ENCODE data around the gene CAMKMT. TPM values are rescaled to one million over a fixed set of nuclear protein-coding genes. Genes with fewer than 3 reads are reported as not detected.

Gene CAMKMT
- total RNA-seq, 1 experiment from 2014 or later = 2.7 TPM

DNA sequence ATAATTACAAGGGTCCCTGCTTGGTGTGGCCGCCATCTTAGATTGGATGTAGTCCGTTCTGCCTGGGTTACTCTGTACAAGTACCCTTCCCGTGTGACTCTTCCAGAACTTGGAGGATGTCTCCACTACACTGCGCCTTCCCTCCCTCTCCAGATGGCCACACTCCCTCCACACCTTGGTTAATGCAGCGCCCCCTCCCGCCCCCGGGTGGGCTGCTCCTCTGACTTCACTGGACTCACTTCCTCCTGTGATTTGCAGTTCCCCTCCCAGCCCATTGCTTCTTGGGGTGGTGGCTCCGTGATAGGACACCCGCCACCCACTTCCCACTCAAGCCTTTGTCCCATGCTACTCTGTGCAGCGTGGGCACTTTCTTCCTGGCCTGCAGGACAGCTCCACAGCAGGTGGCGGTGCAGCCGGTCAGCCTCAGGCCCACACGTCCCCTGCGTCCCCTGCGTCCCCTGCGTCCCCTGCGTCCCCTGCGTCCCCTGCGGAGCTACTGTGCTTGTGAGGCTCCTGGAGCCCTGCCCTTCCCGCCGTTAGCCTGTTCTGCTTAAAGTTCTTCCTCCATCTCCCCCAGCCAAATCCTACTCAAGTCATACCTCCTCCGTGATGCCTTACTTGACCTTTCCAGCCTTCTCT is 449.3 kb downstream of the CAMKMT start:
- TF ChIP-seq, protein P1, sequence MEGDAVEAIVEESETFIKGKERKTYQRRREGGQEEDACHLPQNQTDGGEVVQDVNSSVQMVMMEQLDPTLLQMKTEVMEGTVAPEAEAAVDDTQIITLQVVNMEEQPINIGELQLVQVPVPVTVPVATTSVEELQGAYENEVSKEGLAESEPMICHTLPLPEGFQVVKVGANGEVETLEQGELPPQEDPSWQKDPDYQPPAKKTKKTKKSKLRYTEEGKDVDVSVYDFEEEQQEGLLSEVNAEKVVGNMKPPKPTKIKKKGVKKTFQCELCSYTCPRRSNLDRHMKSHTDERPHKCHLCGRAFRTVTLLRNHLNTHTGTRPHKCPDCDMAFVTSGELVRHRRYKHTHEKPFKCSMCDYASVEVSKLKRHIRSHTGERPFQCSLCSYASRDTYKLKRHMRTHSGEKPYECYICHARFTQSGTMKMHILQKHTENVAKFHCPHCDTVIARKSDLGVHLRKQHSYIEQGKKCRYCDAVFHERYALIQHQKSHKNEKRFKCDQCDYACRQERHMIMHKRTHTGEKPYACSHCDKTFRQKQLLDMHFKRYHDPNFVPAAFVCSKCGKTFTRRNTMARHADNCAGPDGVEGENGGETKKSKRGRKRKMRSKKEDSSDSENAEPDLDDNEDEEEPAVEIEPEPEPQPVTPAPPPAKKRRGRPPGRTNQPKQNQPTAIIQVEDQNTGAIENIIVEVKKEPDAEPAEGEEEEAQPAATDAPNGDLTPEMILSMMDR (conservative IDR thresholded peaks at IDR 0.05; ENCODE audit: low read depth, low read length) = no peak
- TF ChIP-seq EZH2phosphoT487 (IDR thresholded peaks at IDR 0.05; ENCODE audit: borderline replicate concordance, low read length) (no peak), EZH2 (IDR thresholded peaks at IDR 0.05; ENCODE audit: low read length, unreplicated experiment) (no peak)
- no peaks in the 10 kb centered on the region for H3K9me2 ChIP-seq (replicated peaks; ENCODE audit: low read length)
- POLR2A ChIA-PET (ENCODE audit: unreplicated experiment) = no interaction called here
- H3K27me3 ChIP-seq (ENCODE audit: low read length) = peaks cover 83% of the 10 kb centered on the region
- intact Hi-C loops (cut with micrococcal nuclease) = no loop called here
- no peaks in the 10 kb centered on the region for H4K20me1 ChIP-seq (ENCODE audit: low read length)
- no peak for DNase-seq
- H3K27ac ChIP-seq (ENCODE audit: low read length) = no peak overlapping the region
- no peaks in the 10 kb centered on the region for H3F3A ChIP-seq (ENCODE audit: low read length, unreplicated experiment)
- ATAC-seq = no peak
- no peak overlapping the region for H2AFZ ChIP-seq (ENCODE audit: low read length)
- no TSS peak for BruUV-seq (replicated peaks)
- H3K4me3 ChIP-seq (ENCODE audit: low read length) = no peak overlapping the region
- no peaks in the 10 kb centered on the region for H3K79me2 ChIP-seq (ENCODE audit: low read length)
- no peak overlapping the region for H3K9ac ChIP-seq (ENCODE audit: low read length)
- H3K4me1 ChIP-seq (ENCODE audit: insufficient read depth, low read length) = no peaks in the 10 kb centered on the region
- CTCF ChIA-PET = no interaction called here
- no peaks in the 10 kb centered on the region for H3K36me3 ChIP-seq (ENCODE audit: low read depth, low read length)
- H3K4me2 ChIP-seq (ENCODE audit: low read length) = no peak overlapping the region
- H3K9me3 ChIP-seq (ENCODE audit: low read length) = no peaks in the 10 kb centered on the region

DNA sequence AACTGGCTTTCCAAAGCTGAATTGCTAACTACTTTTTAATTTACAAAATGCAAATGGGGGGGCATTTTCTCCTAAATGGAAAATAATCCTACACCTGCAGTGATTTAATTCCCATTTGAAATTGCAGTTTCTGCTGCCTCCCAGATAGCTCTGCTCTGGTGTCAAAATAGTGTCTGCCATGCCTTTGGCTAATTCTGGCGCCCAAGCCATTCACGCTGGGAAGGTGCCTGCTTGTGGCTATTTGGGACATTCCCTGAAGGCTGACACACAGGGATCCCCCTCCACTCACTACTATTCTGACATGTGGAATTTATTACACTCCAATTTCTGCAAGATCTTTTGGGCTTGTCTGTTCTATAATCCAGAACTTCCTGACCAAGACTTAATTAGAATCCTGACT is 451.4 kb downstream of the CAMKMT start:
- CTCF ChIA-PET = no interaction called here
- no peak for DNase-seq

DNA sequence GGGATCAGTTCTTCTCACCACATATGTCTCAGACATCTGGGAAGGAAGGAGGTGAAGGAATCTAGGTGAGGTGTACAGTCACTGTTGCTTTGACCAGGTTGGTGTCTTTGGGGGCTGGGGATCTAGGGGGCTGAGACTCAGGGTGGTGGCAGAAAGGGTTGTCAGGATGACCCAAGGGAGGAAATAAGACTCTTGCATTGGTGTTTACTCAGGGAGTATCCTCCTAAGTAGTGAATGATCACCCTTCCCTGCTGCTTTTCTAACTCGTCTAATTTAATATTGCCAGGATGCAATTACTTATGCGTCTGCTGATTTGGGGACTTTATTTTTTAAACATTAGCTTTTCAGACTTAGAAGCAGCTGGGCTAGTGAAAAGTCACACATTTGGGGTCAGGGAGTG is 451.9 kb downstream of the CAMKMT start:
- Histone ChIP-seq H2AFZ (ENCODE audit: low read length) (no peak overlapping the region), H3K36me3 (ENCODE audit: low read depth, low read length) (no peaks in the 10 kb centered on the region), H3K79me2 (ENCODE audit: low read length) (no peaks in the 10 kb centered on the region), H3K4me3 (ENCODE audit: low read length) (no peak overlapping the region), H3F3A (ENCODE audit: low read length, unreplicated experiment) (no peaks in the 10 kb centered on the region), H3K9ac (ENCODE audit: low read length) (no peak overlapping the region), H3K4me1 (ENCODE audit: insufficient read depth, low read length) (no peaks in the 10 kb centered on the region), H3K27me3 (ENCODE audit: low read length) (peaks cover 70% of the 10 kb centered on the region), H3K9me3 (ENCODE audit: low read length) (no peaks in the 10 kb centered on the region), H3K4me2 (ENCODE audit: low read length) (no peak overlapping the region), H4K20me1 (ENCODE audit: low read length) (no peaks in the 10 kb centered on the region), H3K27ac (ENCODE audit: low read length) (no peak overlapping the region), H3K9me2 (replicated peaks; ENCODE audit: low read length) (no peaks in the 10 kb centered on the region)
- no TSS peak for BruUV-seq (replicated peaks)
- no peak for DNase-seq
- TF ChIP-seq, protein P1 (conservative IDR thresholded peaks at IDR 0.05; ENCODE audit: low read depth, low read length) = no peak
- TF ChIP-seq EZH2phosphoT487 (IDR thresholded peaks at IDR 0.05; ENCODE audit: borderline replicate concordance, low read length) = no peak
- no peak for ATAC-seq
- intact Hi-C loops (cut with micrococcal nuclease) = no loop called here
- POLR2A ChIA-PET (ENCODE audit: unreplicated experiment) = no interaction called here
- CTCF ChIA-PET = no interaction called here

More for the DNA sequence above, 451.4 kb downstream of the CAMKMT start:
- no peak overlapping the region for H2AFZ ChIP-seq (ENCODE audit: low read length)
- H3K27me3 ChIP-seq (ENCODE audit: low read length) = peaks cover 75% of the 10 kb centered on the region
- TF ChIP-seq, protein P1 (conservative IDR thresholded peaks at IDR 0.05; ENCODE audit: low read depth, low read length) = no peak
- TF ChIP-seq EZH2 (IDR thresholded peaks at IDR 0.05; ENCODE audit: low read length, unreplicated experiment) (no peak), EZH2phosphoT487 (IDR thresholded peaks at IDR 0.05; ENCODE audit: borderline replicate concordance, low read length) (no peak)
- H3K4me1 ChIP-seq (ENCODE audit: insufficient read depth, low read length) = no peaks in the 10 kb centered on the region
- no TSS peak for BruUV-seq (replicated peaks)
- H3K9ac ChIP-seq (ENCODE audit: low read length) = no peak overlapping the region
- H3K36me3 ChIP-seq (ENCODE audit: low read depth, low read length) = no peaks in the 10 kb centered on the region
- intact Hi-C loops (cut with micrococcal nuclease) = no loop called here
- no peaks in the 10 kb centered on the region for H4K20me1 ChIP-seq (ENCODE audit: low read length)
- H3K79me2 ChIP-seq (ENCODE audit: low read length) = no peaks in the 10 kb centered on the region
- H3F3A ChIP-seq (ENCODE audit: low read length, unreplicated experiment) = no peaks in the 10 kb centered on the region
- no peaks in the 10 kb centered on the region for H3K9me2 ChIP-seq (replicated peaks; ENCODE audit: low read length)
- ATAC-seq = no peak
- no peak overlapping the region for H3K27ac ChIP-seq (ENCODE audit: low read length)
- H3K9me3 ChIP-seq (ENCODE audit: low read length) = no peaks in the 10 kb centered on the region
- H3K4me2 ChIP-seq (ENCODE audit: low read length) = no peak overlapping the region
- H3K4me3 ChIP-seq (ENCODE audit: low read length) = no peak overlapping the region
- POLR2A ChIA-PET (ENCODE audit: unreplicated experiment) = no interaction called here

All from PC-3 (cell line).